B cell (primary cell): ENCODE measurements around the gene VWA5B1. TPM values are rescaled to one million over a fixed set of nuclear protein-coding genes. Genes with fewer than 3 reads are reported as not detected.

Experiments
- ATAC-seq: fragments of 200-7000 bp; cut with Tn5 transposase; one replicate; pipeline ENCODE4 v1.10.0; 2021; ENCODE audit warnings: low read depth, mild to moderate bottlenecking, moderate number of reproducible peaks, moderate library complexity
- CTCF ChIA-PET: fragments of 350-600 bp; sonication (Branson Sonifier 250); formaldehyde crosslinking; loops from one replicate; lab custom pipeline; 2021; ENCODE audit warnings: antibody characterized with exemption, inconsistent platforms; lab: Charles Lee
- POLR2A ChIA-PET: fragments of 350-600 bp; sonication (Branson Sonifier 250); formaldehyde crosslinking; loops from one replicate; lab custom pipeline; 2021; ENCODE audit warnings: antibody characterized with exemption; lab: Charles Lee
- DNase-seq: peaks from one replicate; pipeline ENCODE4 v3.0.0; 2013
- H2AFZ ChIP-seq: 2 replicates; pipeline ENCODE4 v1.6.1; 2012; ENCODE audit warnings: mild to moderate bottlenecking, low read depth, low read length; ENCODE audit not compliant: insufficient read depth, poor library complexity, severe bottlenecking
- H3K27ac ChIP-seq, 2 donors: 1 replicate in 1 of 2; 2 replicates in 1 of 2; pipeline ENCODE4 v1.5.1; 2012 to 2013; ENCODE audit warnings: low read length in 2 of 2, mild to moderate bottlenecking in 2 of 2, moderate library complexity in 1 of 2
- H3K27me3 ChIP-seq, 4 experiments: fragments of 200-600 bp in 1 of 4; sonication (generic) in 1 of 4; replicated peaks in 1 of 4; 1 replicate in 2 of 4; 2 replicates in 2 of 4; pipeline versions ENCODE4 v1.6.1 to v1.7.0; 2013 to 2016; ENCODE audit warnings: low read length in 3 of 4, mild to moderate bottlenecking in 2 of 4, mixed read lengths in 1 of 4, moderate library complexity in 1 of 4; ENCODE audit not compliant: insufficient read depth in 4 of 4, control insufficient read depth in 3 of 4; ENCODE audit errors: control extremely low read depth in 1 of 4
- H3K36me3 ChIP-seq, 2 experiments: replicated peaks in 1 of 2; 1 replicate in 1 of 2; 2 replicates in 1 of 2; pipeline versions ENCODE4 v1.6.1 to v1.7.1; 2013; ENCODE audit warnings: low read length in 1 of 2; ENCODE audit not compliant: insufficient read depth in 2 of 2, control insufficient read depth in 1 of 2; ENCODE audit errors: control extremely low read depth in 1 of 2, extremely low read depth in 1 of 2
- H3K4me1 ChIP-seq, 2 donors: fragments of 200-600 bp in 1 of 2; sonication (generic) in 1 of 2; 1 replicate in 1 of 2; 2 replicates in 1 of 2; pipeline versions ENCODE4 v1.5.1 to v1.6.1; 2013 to 2017; ENCODE audit warnings: low read length in 2 of 2; ENCODE audit not compliant: control insufficient read depth in 2 of 2, insufficient read depth in 2 of 2
- H3K4me2 ChIP-seq: replicated peaks from 2 replicates; pipeline ENCODE3; 2012; ENCODE audit warnings: mild to moderate bottlenecking, low read depth, low read length; ENCODE audit not compliant: poor library complexity, severe bottlenecking
- H3K4me3 ChIP-seq, 5 experiments: fragments of 200-600 bp in 1 of 5; sonication (generic) in 1 of 5; 1 replicate in 3 of 5; 2 replicates in 2 of 5; pipeline versions ENCODE4 v1.5.1 to v1.7.0; 2011 to 2016; ENCODE audit warnings: low read length in 4 of 5, mild to moderate bottlenecking in 4 of 5, low read depth in 2 of 5, control low read depth in 1 of 5, moderate library complexity in 1 of 5; ENCODE audit not compliant: insufficient read depth in 1 of 5; ENCODE audit errors: control extremely low read depth in 1 of 5, extremely low read depth in 1 of 5
- H3K79me2 ChIP-seq: fragments of 200-600 bp; sonication (generic); one replicate; pipeline ENCODE4 v1.6.0; 2016; ENCODE audit warnings: low read length; ENCODE audit not compliant: control insufficient read depth, insufficient read depth
- H3K9ac ChIP-seq: fragments of 200-600 bp; sonication (generic); 2 replicates; pipeline ENCODE4 v1.6.1; 2017; ENCODE audit warnings: mild to moderate bottlenecking, low read length, moderate library complexity
- H3K9me3 ChIP-seq, 3 donors: one replicate each; pipeline versions ENCODE4 v1.6.1 to v1.7.1; 2013; ENCODE audit warnings: low read length in 2 of 3; ENCODE audit not compliant: control insufficient read depth in 2 of 3, insufficient read depth in 1 of 3; ENCODE audit errors: control extremely low read depth in 1 of 3
- H4K20me1 ChIP-seq: 2 replicates; pipeline ENCODE4 v1.6.0; 2012; ENCODE audit warnings: mild to moderate bottlenecking, low read length; ENCODE audit not compliant: insufficient read depth, control insufficient read depth, poor library complexity, severe bottlenecking
- H3K27ac Mint-ChIP-seq: one replicate; pipeline ENCODE4 v1.8.0; 2021; ENCODE audit warnings: mixed read lengths
- H3K27me3 Mint-ChIP-seq: one replicate; pipeline ENCODE4 v1.8.0; 2021; ENCODE audit warnings: mixed read lengths
- H3K4me1 Mint-ChIP-seq: one replicate; pipeline ENCODE4 v1.8.0; 2021; ENCODE audit warnings: mixed read lengths
- H3K4me3 Mint-ChIP-seq: one replicate; pipeline ENCODE4 v1.8.0; 2021; ENCODE audit warnings: mixed read lengths
- H3K9me3 Mint-ChIP-seq: one replicate; pipeline ENCODE4 v1.8.0; 2022; ENCODE audit warnings: mixed read lengths; ENCODE audit not compliant: insufficient read depth
- EZH2 ChIP-seq: IDR thresholded peaks from 2 replicates; pipeline ENCODE4 v1.6.1; 2012; ENCODE audit warnings: borderline replicate concordance, low read depth, mild to moderate bottlenecking, moderate library complexity, low read length; ENCODE audit not compliant: insufficient read depth, poor library complexity, severe bottlenecking
- WGBS: methylation state at CpG from one replicate; pipeline ENCODE4 v1.1.5; 2013; ENCODE audit warnings: missing lambda C conversion rate; ENCODE audit not compliant: insufficient coverage; 5-methylcytosine and 5-hydroxymethylcytosine counted together
- intact Hi-C: fragments of 100-400 bp; cut with micrococcal nuclease; formaldehyde crosslinking; loops from one replicate; pipeline ENCODE4 v1.10.0; 2022
- polyA plus RNA-seq: library from polyadenylated mRNA; depleted of rRNA; stranded (reverse); fragments of >200 nt; gene quantifications from 2 replicates; pipeline ENCODE4 v1.2.3, GENCODE V29; 2012
- total RNA-seq, 2 donors: library from RNA; stranded (reverse); fragments of 120-200 nt in 1 of 2; gene quantifications; 1 replicate in 1 of 2; 2 replicates in 1 of 2; pipeline versions ENCODE4 v1.2.3 to v1.2.4, GENCODE V29; 2013 to 2022
- TF ChIP-seq, protein P1 (sequence below): fragments of 200-600 bp; IDR thresholded peaks from one replicate; pipeline ENCODE4 v1.8.0; 2022; ENCODE audit warnings: antibody characterized with exemption, mild to moderate bottlenecking

VWA5B1 gene
- total and polyA plus RNA-seq, 2 donors (not counting 1 experiment from before 2014, with no cell fraction given): not detected

DNA sequence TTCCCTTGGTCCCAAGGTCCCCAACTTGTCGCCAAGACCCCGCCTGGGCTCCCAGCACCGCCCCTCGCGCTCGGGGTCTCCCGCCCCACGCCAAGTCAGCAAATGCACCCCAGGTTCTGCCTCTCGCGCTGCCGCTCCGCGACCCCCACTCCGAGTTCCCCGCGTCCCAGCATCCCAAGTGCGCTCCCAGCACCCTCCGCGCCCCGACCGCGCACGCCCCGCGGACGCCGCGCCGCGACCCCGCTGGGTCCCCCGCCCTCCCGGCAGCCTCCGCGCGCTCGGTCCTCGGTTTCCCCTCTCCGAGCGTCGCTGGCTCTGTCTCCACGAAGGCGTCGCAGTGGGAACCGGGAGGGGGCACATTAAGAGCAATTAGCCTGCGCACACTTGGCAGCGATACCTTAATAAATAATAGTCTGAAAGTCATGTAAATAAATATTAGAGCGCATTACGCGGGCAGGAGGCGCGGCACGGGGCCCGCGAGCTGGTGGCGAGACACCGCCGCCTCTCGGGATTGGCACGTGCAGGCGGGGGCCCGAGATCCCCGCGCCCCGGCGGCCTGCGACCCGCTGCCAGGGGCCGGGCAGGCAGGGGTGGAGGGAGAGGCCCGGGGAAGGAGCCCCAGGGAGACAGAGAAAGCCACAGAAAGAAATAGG lies 75.9 kb downstream of the VWA5B1 start:
- no peaks in the 10 kb centered on the region for H3K36me3 ChIP-seq
- ChIA-PET CTCF (no interaction called here), POLR2A (no interaction called here)
- H3K27ac Mint-ChIP-seq: no peak overlapping the region
- no peak for ATAC-seq
- 8% methylated on average over 64 of the region's 70 CpGs for WGBS
- no peak for TF ChIP-seq EZH2
- TF ChIP-seq, protein P1, sequence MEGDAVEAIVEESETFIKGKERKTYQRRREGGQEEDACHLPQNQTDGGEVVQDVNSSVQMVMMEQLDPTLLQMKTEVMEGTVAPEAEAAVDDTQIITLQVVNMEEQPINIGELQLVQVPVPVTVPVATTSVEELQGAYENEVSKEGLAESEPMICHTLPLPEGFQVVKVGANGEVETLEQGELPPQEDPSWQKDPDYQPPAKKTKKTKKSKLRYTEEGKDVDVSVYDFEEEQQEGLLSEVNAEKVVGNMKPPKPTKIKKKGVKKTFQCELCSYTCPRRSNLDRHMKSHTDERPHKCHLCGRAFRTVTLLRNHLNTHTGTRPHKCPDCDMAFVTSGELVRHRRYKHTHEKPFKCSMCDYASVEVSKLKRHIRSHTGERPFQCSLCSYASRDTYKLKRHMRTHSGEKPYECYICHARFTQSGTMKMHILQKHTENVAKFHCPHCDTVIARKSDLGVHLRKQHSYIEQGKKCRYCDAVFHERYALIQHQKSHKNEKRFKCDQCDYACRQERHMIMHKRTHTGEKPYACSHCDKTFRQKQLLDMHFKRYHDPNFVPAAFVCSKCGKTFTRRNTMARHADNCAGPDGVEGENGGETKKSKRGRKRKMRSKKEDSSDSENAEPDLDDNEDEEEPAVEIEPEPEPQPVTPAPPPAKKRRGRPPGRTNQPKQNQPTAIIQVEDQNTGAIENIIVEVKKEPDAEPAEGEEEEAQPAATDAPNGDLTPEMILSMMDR: no peak
- no peaks in the 10 kb centered on the region for H3K4me1 ChIP-seq
- H3K4me3 Mint-ChIP-seq: no peak overlapping the region
- H3K9me3 ChIP-seq: peaks cover 0 to 5% (median 0%) of the 10 kb centered on the region in 3 donors
- no peak overlapping the region for H2AFZ ChIP-seq
- H3K27me3 Mint-ChIP-seq: peaks cover 67% of the 10 kb centered on the region
- peaks cover 4% of the 10 kb centered on the region for H3K4me1 Mint-ChIP-seq
- no peaks in the 10 kb centered on the region for H3K79me2 ChIP-seq
- intact Hi-C loops: no loop called here
- H3K27ac ChIP-seq: no peak overlapping the region
- H3K4me3 ChIP-seq: no peak overlapping the region
- DNase-seq: no peak
- peaks cover 0 to 49% (median 15%) of the 10 kb centered on the region in 4 experiments for H3K27me3 ChIP-seq
- H3K4me2 ChIP-seq: peak overlapping the region; percentile 40
- H4K20me1 ChIP-seq: no peaks in the 10 kb centered on the region
- H3K9ac ChIP-seq: no peak overlapping the region
- H3K9me3 Mint-ChIP-seq: no peaks in the 10 kb centered on the region

DNA sequence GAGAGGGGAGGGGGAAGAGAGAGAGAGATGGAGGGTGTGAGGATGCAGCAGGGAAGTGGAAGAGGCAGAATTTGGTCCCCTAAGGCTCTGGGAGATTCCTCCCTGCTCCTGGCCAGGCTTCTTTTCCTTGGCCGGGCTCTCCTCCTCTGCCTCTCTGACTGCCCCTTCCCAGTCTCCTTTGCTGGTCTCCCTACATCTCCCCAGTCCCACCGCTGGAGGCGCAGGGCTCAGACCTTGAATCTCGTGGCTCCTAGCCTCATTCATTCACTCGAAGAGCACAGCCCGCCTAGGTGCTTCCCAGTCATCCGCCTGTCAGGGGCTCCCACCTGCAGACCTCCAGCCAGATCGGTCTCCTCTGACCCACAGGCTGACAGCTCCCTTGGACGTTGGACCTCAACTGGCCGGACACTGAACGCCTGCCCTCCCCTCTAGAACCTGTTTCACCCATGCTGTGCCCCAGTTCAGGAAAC lies 76.5 kb downstream of the VWA5B1 start:
- H3K27me3 ChIP-seq: peaks cover 0 to 47% (median 14%) of the 10 kb centered on the region in 4 experiments
- H3K9me3 Mint-ChIP-seq: no peaks in the 10 kb centered on the region
- H3K4me1 Mint-ChIP-seq: peaks cover 4% of the 10 kb centered on the region
- no peak overlapping the region for H3K4me3 Mint-ChIP-seq
- CTCF ChIA-PET: no interaction called here
- H3K36me3 ChIP-seq: no peaks in the 10 kb centered on the region
- peaks cover 70% of the 10 kb centered on the region for H3K27me3 Mint-ChIP-seq
- 12% methylated on average over 11 of the region's 11 CpGs for WGBS
- TF ChIP-seq EZH2: no peak
- TF ChIP-seq, protein P1: no peak
- ATAC-seq: no peak
- no peaks in the 10 kb centered on the region for H4K20me1 ChIP-seq
- H3K79me2 ChIP-seq: no peaks in the 10 kb centered on the region
- no peak overlapping the region for H3K27ac Mint-ChIP-seq
- H3K27ac ChIP-seq: no peak overlapping the region
- intact Hi-C loops: no loop called here
- POLR2A ChIA-PET: no interaction called here
- H3K9me3 ChIP-seq: no peaks in the 10 kb centered on the region
- no peak overlapping the region for H2AFZ ChIP-seq
- H3K4me2 ChIP-seq: peak overlapping the region; percentile 40
- no peak for DNase-seq
- no peaks in the 10 kb centered on the region for H3K4me1 ChIP-seq
- no peak overlapping the region for H3K9ac ChIP-seq
- no peak overlapping the region for H3K4me3 ChIP-seq
